Psoas muscle (tissue), 8 donors: Measurements from ENCODE around the gene SLC25A28. TPM values are rescaled to one million over a fixed set of nuclear protein-coding genes. Genes with fewer than 3 reads are reported as not detected.
"Not testable (repeated sequence)": the region's sequence is repeated elsewhere in the genome, so short reads cannot be mapped to it uniquely, and the experiment has no call there.

ENCODE experiments used
- ATAC-seq, 4 donors: fragments of 200-7000 bp; cut with Tn5 transposase; one replicate each; pipeline ENCODE4 v1.9.1; 2020; ENCODE audit warnings: moderate library complexity in 3 of 4, mild to moderate bottlenecking in 2 of 4
- DNase-seq, 2 donors: peaks; one replicate each; pipeline ENCODE4 v3.0.0-alpha.2; 2020
- H3K27ac ChIP-seq: fragments of 200-600 bp; one replicate; pipeline ENCODE4 v1.8.0; 2022
- H3K27me3 ChIP-seq, 3 donors: fragments of 200-600 bp in 1 of 3; one replicate each; pipeline versions ENCODE4 v1.6.1 to v1.8.0; 2013 to 2022; ENCODE audit warnings: low read length in 2 of 3, mild to moderate bottlenecking in 2 of 3, moderate library complexity in 1 of 3; ENCODE audit not compliant: insufficient read depth in 3 of 3
- H3K36me3 ChIP-seq, 2 donors: fragments of 200-600 bp in 1 of 2; one replicate each; pipeline versions ENCODE4 v1.6.1 to v1.8.0; 2013 to 2022; ENCODE audit warnings: low read depth in 1 of 2, mild to moderate bottlenecking in 1 of 2, moderate library complexity in 1 of 2; ENCODE audit not compliant: insufficient read depth in 1 of 2
- H3K4me1 ChIP-seq: fragments of 200-600 bp; one replicate; pipeline ENCODE4 v1.8.0; 2022
- H3K4me3 ChIP-seq: fragments of 200-600 bp; one replicate; pipeline ENCODE4 v1.8.0; 2022; ENCODE audit warnings: mild to moderate bottlenecking
- H3K9me3 ChIP-seq: fragments of 200-600 bp; one replicate; pipeline ENCODE4 v1.8.0; 2022
- CTCF ChIP-seq: fragments of 200-600 bp; IDR thresholded peaks from one replicate; pipeline ENCODE4 v1.8.0; 2022; ENCODE audit warnings: antibody characterized with exemption
- WGBS, 3 donors: extraction: QIAGEN DNeasy Blood & Tissue Kit; methylation state at CpG; one replicate each; pipeline versions ENCODE4 v1.1.6 to v1.1.7; 2013; 5-methylcytosine and 5-hydroxymethylcytosine counted together
- intact Hi-C, 2 donors: fragments of 100-400 bp; cut with DNase I; formaldehyde crosslinking; loops; one replicate each; pipeline versions ENCODE4 v1.11.0 to v1.14.2; 2022
- polyA plus RNA-seq, 3 donors: library from polyadenylated mRNA; stranded (reverse); fragments of 200-250 nt; gene quantifications; one replicate each; pipeline ENCODE4 v1.2.3, GENCODE V29; 2013
- total RNA-seq, 4 donors: library from RNA; stranded (reverse); fragmentation: NEBNext Ultra II Directional in 2 of 4; extraction: Animal tissue kit (Norgen Biotek cat#: 25700) in 2 of 4; gene quantifications; one replicate each; pipeline versions ENCODE4 v1.2.1 to v1.2.4, GENCODE V29; 2021 to 2023
- donor health status: healthy with polysubstance abuse.
- donor health status: DM: no; HTN: no; CAD: no; lungs with moderate emphysema.
- donor health status: Bipolar disorder and iron deficiency.
- donor health status: healthy.
- donor health status: DM: yes; HTN: yes; CAD: no.
- donor health status: DM: no; HTN: no; CAD: no.
- donor health status: DM: no; HTN: no; CAD: no.
- donor health status: DM: yes; HTN: yes; CAD: no.

SLC25A28 gene
- total and polyA plus RNA-seq, 7 donors = 30.6 to 69.8 (median 61.6) TPM

- no peak for DNase-seq
- ATAC-seq = no peak
- Histone ChIP-seq H3K9me3 (no peaks in the 10 kb centered on the region), H3K36me3 (peaks cover 0 to 18% of the 10 kb centered on the region in 2 donors), H3K4me1 (no peaks in the 10 kb centered on the region), H3K4me3 (no peak overlapping the region), H3K27me3 (no peaks in the 10 kb centered on the region), H3K27ac (no peak overlapping the region)
- 46 to 94% (median 89%) methylated on average over 2 of the region's 2 CpGs for WGBS, 3 donors
- intact Hi-C loops = no loop called here
- TF ChIP-seq CTCF = no peak
Observed at GRCh38 chr10:99605351-99605750, 14.9 kb downstream of the SLC25A28 start.

- DNase-seq (no peak), ATAC-seq (no peak)
- Histone ChIP-seq H3K9me3 (no peaks in the 10 kb centered on the region), H3K27ac (no peak overlapping the region), H3K27me3 (no peaks in the 10 kb centered on the region), H3K36me3 (peaks cover 0 to 14% of the 10 kb centered on the region in 2 donors), H3K4me1 (no peaks in the 10 kb centered on the region), H3K4me3 (no peak overlapping the region)
- 57 to 97% (median 92%) methylated on average over 1 of the region's 1 CpG for WGBS, 3 donors
- TF ChIP-seq CTCF = no peak
- intact Hi-C loops = no loop called here
Observed at GRCh38 chr10:99604862-99605261, 15.4 kb downstream of the SLC25A28 start.

GRCh38 chr10:99598781-99599509, 21.3 kb downstream of the SLC25A28 start:
- peaks cover 19% of the 10 kb centered on the region for H3K4me1 ChIP-seq
- intact Hi-C loops = no loop called here
- DNase-seq (no peak), ATAC-seq (no peak)
- no peak for TF ChIP-seq CTCF
- no peak overlapping the region for H3K27ac ChIP-seq
- no peaks in the 10 kb centered on the region for H3K27me3 ChIP-seq
- no peak overlapping the region for H3K4me3 ChIP-seq
- no peaks in the 10 kb centered on the region for H3K36me3 ChIP-seq
- WGBS, 3 donors = 63 to 70% (median 64%) methylated on average over 8 of the region's 8 CpGs
- H3K9me3 ChIP-seq = no peaks in the 10 kb centered on the region

GRCh38 chr10:99598011-99598410, 22.2 kb downstream of the SLC25A28 start:
- DNase-seq = no peak
- Histone ChIP-seq H3K36me3 (no peaks in the 10 kb centered on the region), H3K27ac (no peak overlapping the region), H3K9me3 (no peaks in the 10 kb centered on the region), H3K4me1 (peaks cover 19% of the 10 kb centered on the region), H3K27me3 (no peaks in the 10 kb centered on the region), H3K4me3 (no peak overlapping the region)
- TF ChIP-seq CTCF = no peak
- intact Hi-C loops = no loop called here
- WGBS, 3 donors = 73 to 79% (median 76%) methylated on average over 4 of the region's 4 CpGs
- no peak for ATAC-seq

GRCh38 chr10:99596708-99597107, 23.5 kb downstream of the SLC25A28 start:
- ATAC-seq, H3K27ac ChIP-seq, DNase-seq, H3K36me3 ChIP-seq, intact Hi-C loops, H3K9me3 ChIP-seq, H3K4me3 ChIP-seq, H3K27me3 ChIP-seq: not testable (repeated sequence)
- peaks cover 19% of the 10 kb centered on the region for H3K4me1 ChIP-seq
- 76 to 91% (median 84%) methylated on average over 4 of the region's 4 CpGs for WGBS, 3 donors
